ENCODE measurements around the gene INSL3. TPM values are rescaled to one million over a fixed set of nuclear protein-coding genes. Genes with fewer than 3 reads are reported as not detected.

The INSL3 gene
- total RNA-seq, 1 donor from 2014 or later, result not detected

Other genes starting within 250 kb of the INSL3 start
- gene UNC13A, start 133.2 kb downstream of the INSL3 start, total RNA-seq (ENCODE audit: unreplicated experiment), result 79.7 TPM
- gene MAP1S, start 102.0 kb downstream of the INSL3 start, total RNA-seq (ENCODE audit: unreplicated experiment), result 111 TPM
- 45.2 TPM for gene FCHO1, start 70.0 kb downstream of the INSL3 start, total RNA-seq (ENCODE audit: unreplicated experiment)
- not detected for gene B3GNT3, start 26.4 kb downstream of the INSL3 start, total RNA-seq (ENCODE audit: unreplicated experiment)
- 1.3 TPM for gene JAK3, start 26.5 kb upstream of the INSL3 start, total RNA-seq (ENCODE audit: unreplicated experiment)
- 1,135 TPM for gene RPL18A, start 38.4 kb upstream of the INSL3 start, total RNA-seq (ENCODE audit: unreplicated experiment)
- gene SLC5A5, start 50.4 kb upstream of the INSL3 start, total RNA-seq (ENCODE audit: unreplicated experiment), result 4.3 TPM
- gene CCDC124, start 111.5 kb upstream of the INSL3 start, total RNA-seq (ENCODE audit: unreplicated experiment), result 87.9 TPM
- gene KCNN1, start 145.6 kb upstream of the INSL3 start, total RNA-seq (ENCODE audit: unreplicated experiment), result 91.1 TPM
- 4.0 TPM for gene ARRDC2, start 186.7 kb upstream of the INSL3 start, total RNA-seq (ENCODE audit: unreplicated experiment)